GM20431 (cell line): ENCODE measurements around the gene PPM1H.
"Not testable (repeated sequence)": the region's sequence is repeated elsewhere in the genome, so short reads cannot be mapped to it uniquely, and the experiment has no call there.

ENCODE experiments used
- in situ Hi-C: fragments of 300-500 bp; cut with MseI, MboI; formaldehyde crosslinking; loops from one replicate; pipeline ENCODE4 v1.15.0; 2020; ENCODE audit warnings: low sequenced_read_pairs; ENCODE audit not compliant: unreplicated experiment

The PPM1H gene

GRCh38 chr12:62912644-62913043 is 22.3 kb downstream of the PPM1H start:
- in situ Hi-C loops: no loop called here

GRCh38 chr12:62911286-62911685 is 23.7 kb downstream of the PPM1H start:
- in situ Hi-C loops: no loop called here

GRCh38 chr12:62910549-62911169 is 24.3 kb downstream of the PPM1H start:
- in situ Hi-C loops: no loop called here

DNA sequence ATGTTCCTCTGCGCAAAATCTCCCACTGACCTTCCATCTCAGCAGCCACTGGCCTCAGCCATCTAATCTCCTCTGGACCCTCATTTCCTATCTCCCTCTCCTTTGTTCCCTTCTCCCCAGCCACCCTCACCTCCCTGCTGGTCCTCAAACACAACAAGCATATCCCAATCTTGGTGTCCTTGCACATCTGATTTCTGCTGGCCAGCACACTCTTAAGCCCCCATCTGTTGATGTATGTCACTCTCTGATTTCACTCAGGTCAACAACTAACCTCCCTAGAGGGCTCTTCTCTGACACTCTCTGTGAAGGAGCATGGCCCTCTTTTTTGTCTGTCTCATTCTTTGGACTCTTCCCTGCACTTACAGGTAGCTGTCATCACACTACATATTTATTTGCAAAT is 25.6 kb downstream of the PPM1H start:
- in situ Hi-C loops: no loop called here

DNA sequence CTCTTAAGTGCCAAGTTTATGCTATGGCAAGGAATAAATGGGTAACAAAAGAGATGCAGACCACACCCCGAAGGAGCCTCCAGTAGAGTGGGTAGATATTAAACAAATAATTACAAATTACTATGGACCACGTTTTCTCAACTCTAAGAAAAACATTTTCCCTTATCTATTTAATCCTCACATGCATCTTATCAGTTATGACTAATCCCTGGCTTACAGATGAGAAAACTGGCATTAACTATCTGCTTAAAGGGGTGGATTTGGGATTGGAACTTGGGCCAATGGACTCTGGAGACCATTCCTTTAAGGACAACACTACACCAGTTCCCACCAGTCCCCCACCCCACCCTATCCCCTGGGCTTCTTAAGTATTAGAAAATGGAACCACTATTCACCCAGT is 26.3 kb downstream of the PPM1H start:
- in situ Hi-C loops: no loop called here

- in situ Hi-C loops: no loop called here
Observed at GRCh38 chr12:62907561-62907960, 27.4 kb downstream of the PPM1H start.

DNA sequence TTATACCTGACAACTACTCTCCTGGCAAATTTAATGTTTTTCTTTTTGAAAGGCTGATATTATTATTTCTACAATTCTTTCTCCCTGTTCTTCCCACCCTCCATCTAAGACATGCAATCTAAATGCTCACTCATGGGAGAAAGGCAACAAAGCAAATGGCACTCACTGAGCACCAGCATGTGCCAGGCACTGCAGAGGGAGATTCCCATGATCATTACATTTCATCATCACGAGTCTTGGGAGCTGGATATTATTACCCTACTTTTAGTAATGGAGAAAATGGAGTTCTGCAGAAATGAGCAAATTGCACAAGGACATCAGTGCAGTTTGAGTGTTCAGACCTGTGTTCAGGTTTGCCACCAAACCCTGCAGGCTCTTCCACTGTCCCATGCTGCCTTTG is 27.9 kb downstream of the PPM1H start:
- in situ Hi-C loops: no loop called here

- in situ Hi-C loops: no loop called here
Observed at GRCh38 chr12:62903151-62903550, 31.8 kb downstream of the PPM1H start.

GRCh38 chr12:62900686-62901272 is 34.2 kb downstream of the PPM1H start:
- in situ Hi-C loops: no loop called here

DNA sequence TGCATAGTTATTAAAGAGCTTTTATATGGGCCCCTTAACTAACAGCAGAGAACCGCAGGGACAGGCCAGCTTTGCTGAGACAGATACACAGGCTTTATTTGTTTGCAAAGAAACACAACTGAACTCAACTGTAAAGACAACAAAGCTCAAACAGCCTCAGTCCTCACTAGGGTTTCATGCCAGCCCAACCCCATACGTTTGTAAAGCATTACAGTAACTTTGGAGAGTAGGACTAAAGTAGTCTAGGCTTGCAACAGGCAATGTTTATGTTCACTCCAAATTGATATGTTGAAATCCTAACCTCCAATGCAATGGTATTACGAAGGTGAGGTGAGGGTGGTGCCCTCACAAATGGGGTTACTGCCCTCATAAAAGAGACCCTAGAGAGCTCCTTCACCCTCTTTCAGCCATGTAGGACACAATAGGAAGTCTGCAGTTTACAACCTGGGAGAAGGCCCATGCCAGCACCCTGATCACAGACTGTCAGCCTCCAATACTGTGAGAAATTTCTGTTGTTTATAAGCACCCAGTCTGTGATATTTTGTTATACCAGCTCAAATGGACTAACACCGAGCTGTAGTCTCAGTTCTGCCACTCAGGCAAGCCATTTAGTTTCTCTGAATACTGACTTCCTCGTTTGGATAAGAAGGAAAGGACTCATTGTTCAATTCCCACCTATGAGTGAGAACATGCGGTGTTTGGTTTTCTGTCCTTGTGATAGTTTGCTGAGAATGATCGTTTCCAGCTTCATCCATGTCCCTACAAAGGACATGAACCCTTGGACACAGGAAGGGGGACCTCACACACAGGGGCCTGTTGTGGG is 35.2 kb downstream of the PPM1H start:
- in situ Hi-C loops: no loop called here

GRCh38 chr12:62898526-62898925 is 36.4 kb downstream of the PPM1H start:
- in situ Hi-C loops: no loop called here

GRCh38 chr12:62895351-62895877 is 39.5 kb downstream of the PPM1H start:
- in situ Hi-C loops: no loop called here

- in situ Hi-C loops: no loop called here
Observed at GRCh38 chr12:62893276-62893675, 41.7 kb downstream of the PPM1H start.

GRCh38 chr12:62891805-62892549 is 43.0 kb downstream of the PPM1H start:
- in situ Hi-C loops: no loop called here

GRCh38 chr12:62888454-62889110 is 46.4 kb downstream of the PPM1H start:
- in situ Hi-C loops: no loop called here

GRCh38 chr12:62886796-62887195 is 48.2 kb downstream of the PPM1H start:
- in situ Hi-C loops: no loop called here

- in situ Hi-C loops: no loop called here
Observed at GRCh38 chr12:62885242-62885641, 49.7 kb downstream of the PPM1H start.

GRCh38 chr12:62884832-62885231 is 50.1 kb downstream of the PPM1H start:
- in situ Hi-C loops: not testable (repeated sequence)

DNA sequence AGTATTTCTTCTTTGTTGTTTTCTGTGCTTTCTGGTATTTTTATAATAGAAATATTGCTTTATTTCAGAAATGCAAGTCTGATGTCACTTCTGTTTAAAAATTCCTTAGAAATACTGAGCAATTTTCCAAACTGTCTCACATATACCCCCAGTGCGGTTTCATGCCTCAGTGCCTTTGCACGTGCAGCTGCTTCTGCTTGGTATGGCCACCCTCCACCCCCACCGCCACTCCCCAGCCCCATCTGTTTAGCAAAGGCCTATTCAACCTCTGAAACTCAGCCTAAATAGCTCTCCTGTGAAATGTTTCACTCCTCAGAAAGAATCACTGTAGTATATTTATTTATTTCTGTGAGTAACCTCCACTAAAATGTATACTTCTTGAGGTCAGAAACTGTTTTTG is 52.3 kb downstream of the PPM1H start:
- in situ Hi-C loops: no loop called here

DNA sequence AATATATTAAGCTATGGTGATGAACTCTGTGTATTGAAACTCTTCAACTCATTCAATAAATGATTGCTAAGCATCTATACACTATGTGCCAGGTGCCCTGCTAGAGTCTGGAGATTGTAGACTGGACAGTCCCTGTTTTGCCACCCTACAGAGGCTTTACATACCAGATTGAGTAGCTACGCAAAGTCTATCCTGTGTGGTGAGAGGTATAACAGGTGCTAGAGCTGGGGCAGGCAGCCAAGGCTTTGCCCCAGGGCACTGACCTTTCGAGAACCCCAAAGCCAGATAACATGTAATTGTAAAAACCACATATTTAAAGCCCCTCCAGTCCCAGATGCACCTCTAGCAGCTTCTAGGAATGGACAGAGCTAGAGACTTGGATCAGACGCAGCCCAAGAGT is 52.8 kb downstream of the PPM1H start:
- in situ Hi-C loops: no loop called here
